Esophagus (tissue), 2 donors: Measurements from ENCODE around the gene FBLN1. TPM values are rescaled to one million over a fixed set of nuclear protein-coding genes. Genes with fewer than 3 reads are reported as not detected.
A peak's percentile ranks its signal among the peaks of the same experiment; 100 is the strongest.

ENCODE experiments used
- H3K27ac ChIP-seq, 2 donors: one replicate each; pipeline ENCODE4 v1.5.1; 2013; ENCODE audit warnings: low read depth in 2 of 2, mild to moderate bottlenecking in 2 of 2, inconsistent platforms in 1 of 2, low read length in 1 of 2, moderate library complexity in 1 of 2
- H3K27me3 ChIP-seq, 2 donors: one replicate each; pipeline ENCODE4 v1.6.1; 2013; ENCODE audit warnings: low read length in 2 of 2, control low read depth in 1 of 2, mild to moderate bottlenecking in 1 of 2; ENCODE audit not compliant: insufficient read depth in 2 of 2, control insufficient read depth in 1 of 2
- H3K36me3 ChIP-seq, 2 donors: one replicate each; pipeline ENCODE4 v1.6.1; 2013; ENCODE audit warnings: low read length in 1 of 2; ENCODE audit not compliant: control insufficient read depth in 2 of 2, insufficient read depth in 2 of 2
- H3K4me1 ChIP-seq, 2 donors: one replicate each; pipeline ENCODE4 v1.6.1; 2013; ENCODE audit warnings: low read length in 1 of 2; ENCODE audit not compliant: control insufficient read depth in 2 of 2, insufficient read depth in 2 of 2
- H3K4me3 ChIP-seq, 2 donors: one replicate each; pipeline ENCODE4 v1.5.1; 2013; ENCODE audit warnings: low read length in 2 of 2, mild to moderate bottlenecking in 2 of 2, low read depth in 1 of 2, moderate library complexity in 1 of 2
- H3K9me3 ChIP-seq, 2 donors: one replicate each; pipeline ENCODE4 v1.6.1; 2013; ENCODE audit warnings: mild to moderate bottlenecking in 2 of 2, low read depth in 1 of 2, low read length in 1 of 2, moderate library complexity in 1 of 2; ENCODE audit not compliant: control insufficient read depth in 2 of 2, insufficient read depth in 1 of 2
- WGBS, 2 donors: extraction: QIAGEN DNeasy Blood & Tissue Kit; methylation state at CpG; one replicate each; pipeline ENCODE4 v1.1.7; 2013; 5-methylcytosine and 5-hydroxymethylcytosine counted together
- polyA plus RNA-seq, 2 donors: library from polyadenylated mRNA; stranded (reverse); fragments of 200-250 nt; gene quantifications; one replicate each; pipeline ENCODE4 v1.2.3, GENCODE V29; 2013
- donor health status: healthy with polysubstance abuse.
- donor health status: Bipolar disorder and iron deficiency.

FBLN1 gene
- polyA plus RNA-seq, 2 donors = 18.8 to 50.3 TPM

DNA sequence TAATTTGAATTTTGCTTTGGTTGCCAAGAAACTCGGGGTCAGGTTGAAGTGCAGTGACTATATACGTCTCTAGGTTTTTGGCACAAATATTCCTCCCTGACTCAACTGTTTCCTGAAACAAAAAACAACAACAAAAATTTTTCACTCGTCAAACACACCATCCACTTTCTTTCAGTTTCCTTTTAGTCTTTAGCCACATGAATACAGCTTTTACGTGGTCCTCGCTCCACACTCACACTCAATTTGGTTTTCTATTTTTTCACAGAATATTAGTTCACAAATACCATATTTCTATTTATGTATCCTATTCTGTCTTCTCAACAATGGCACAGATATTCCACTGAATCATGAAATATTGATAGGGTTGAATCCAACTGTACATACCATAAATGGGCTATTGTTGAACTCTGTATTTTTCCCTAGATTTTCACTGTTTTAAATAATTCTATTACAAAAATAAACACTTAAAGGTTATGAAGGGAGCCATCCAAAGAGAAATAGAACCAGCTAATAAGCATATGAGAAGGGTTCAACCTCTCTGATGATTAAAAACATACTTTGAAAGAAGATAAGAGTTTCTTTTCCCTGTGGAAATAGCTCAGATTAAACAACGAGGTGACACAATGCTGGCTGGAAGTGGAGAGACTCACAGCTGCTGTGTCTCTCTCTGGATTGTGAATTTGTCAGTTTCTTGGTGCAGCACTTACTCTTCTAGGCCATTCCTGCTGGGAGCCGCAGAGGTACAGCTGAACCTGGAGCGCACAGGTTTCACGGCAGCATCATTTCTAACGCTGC lies 5.1 kb upstream of the FBLN1 start:
- H3K27ac ChIP-seq = no peak overlapping the region
- H3K4me3 ChIP-seq = no peak overlapping the region
- no peaks in the 10 kb centered on the region for H3K36me3 ChIP-seq
- peaks cover 2 to 6% of the 10 kb centered on the region in 2 donors for H3K4me1 ChIP-seq
- H3K27me3 ChIP-seq = no peaks in the 10 kb centered on the region
- WGBS, 2 donors = 56 to 63% methylated on average over 10 of the region's 10 CpGs
- peaks cover 0 to 2% of the 10 kb centered on the region in 2 donors for H3K9me3 ChIP-seq

DNA sequence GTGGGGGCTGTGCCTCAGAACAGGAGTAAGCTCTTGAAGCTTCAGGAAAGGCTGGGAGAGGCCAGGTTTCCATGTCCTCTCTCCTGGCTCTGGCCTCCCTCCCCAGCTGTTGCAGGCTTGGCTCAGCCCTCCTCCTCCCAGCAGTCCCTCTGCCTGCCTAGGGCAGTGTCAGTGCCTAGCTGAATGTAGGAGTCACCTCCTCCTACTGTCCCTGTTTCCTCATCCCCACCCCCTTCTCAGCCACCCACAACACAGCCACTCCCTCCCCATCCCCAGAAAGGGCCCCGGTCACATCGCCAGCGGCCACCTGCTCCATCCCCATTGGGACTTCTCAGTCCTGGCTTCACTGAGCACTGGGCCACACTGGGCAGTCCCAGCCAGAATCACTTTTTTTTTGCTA lies 2.9 kb upstream of the FBLN1 start:
- 92 to 95% methylated on average over 3 of the region's 3 CpGs for WGBS, 2 donors
- Histone ChIP-seq H3K9me3 (peaks cover 0 to 2% of the 10 kb centered on the region in 2 donors), H3K27me3 (no peaks in the 10 kb centered on the region), H3K4me1 (peaks cover 7 to 12% of the 10 kb centered on the region in 2 donors), H3K36me3 (no peaks in the 10 kb centered on the region), H3K27ac (no peak overlapping the region), H3K4me3 (no peak overlapping the region)

DNA sequence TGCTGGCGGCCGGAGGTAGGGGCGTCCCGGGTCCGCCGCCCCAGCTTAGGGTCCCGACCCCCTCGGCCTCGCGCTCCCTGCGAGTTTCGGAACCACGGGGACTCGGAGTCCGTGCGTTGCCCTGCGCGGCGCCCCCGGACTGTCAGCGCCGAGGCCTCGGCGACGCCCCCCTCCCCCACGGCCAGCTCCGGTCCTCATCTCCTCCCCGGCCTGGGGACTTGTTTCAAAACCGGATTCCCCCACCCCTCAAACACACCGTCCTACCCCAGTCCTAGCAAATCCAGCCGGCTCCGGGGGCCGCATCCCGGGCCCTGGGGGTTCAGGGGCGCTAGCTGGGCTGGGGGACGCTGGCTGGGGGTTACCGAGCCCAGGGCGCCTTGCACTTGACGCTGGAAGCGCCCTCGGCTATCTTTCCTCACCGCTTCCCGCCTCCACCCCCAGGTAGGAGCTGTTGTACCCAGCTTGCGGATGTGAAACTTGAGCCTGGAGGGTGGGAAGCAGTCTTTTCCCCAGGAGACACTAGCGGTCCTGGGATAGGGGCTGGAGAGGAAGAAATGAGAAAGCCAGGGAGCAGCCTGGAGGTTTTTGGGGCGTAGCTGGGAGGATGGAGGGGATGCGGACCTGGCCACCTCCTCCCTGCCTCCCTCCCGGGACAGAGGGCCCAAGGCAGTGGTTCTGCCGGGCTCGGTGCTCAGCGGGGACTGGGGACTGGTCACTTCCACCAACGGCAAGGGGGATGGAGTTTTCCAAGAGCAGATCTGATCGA lies 550 bp downstream of the FBLN1 start:
- no peaks in the 10 kb centered on the region for H3K36me3 ChIP-seq
- H3K27ac ChIP-seq = peak overlapping the region; percentile 77 to 80
- peaks cover 0 to 2% of the 10 kb centered on the region in 2 donors for H3K9me3 ChIP-seq
- peaks cover 12% of the 10 kb centered on the region in 2 donors for H3K4me1 ChIP-seq
- peak overlapping the region; percentile 59 to 63 for H3K4me3 ChIP-seq
- WGBS, 2 donors = 10 to 15% methylated on average over 47 to 53 of the region's 53 CpGs
- no peaks in the 10 kb centered on the region for H3K27me3 ChIP-seq

DNA sequence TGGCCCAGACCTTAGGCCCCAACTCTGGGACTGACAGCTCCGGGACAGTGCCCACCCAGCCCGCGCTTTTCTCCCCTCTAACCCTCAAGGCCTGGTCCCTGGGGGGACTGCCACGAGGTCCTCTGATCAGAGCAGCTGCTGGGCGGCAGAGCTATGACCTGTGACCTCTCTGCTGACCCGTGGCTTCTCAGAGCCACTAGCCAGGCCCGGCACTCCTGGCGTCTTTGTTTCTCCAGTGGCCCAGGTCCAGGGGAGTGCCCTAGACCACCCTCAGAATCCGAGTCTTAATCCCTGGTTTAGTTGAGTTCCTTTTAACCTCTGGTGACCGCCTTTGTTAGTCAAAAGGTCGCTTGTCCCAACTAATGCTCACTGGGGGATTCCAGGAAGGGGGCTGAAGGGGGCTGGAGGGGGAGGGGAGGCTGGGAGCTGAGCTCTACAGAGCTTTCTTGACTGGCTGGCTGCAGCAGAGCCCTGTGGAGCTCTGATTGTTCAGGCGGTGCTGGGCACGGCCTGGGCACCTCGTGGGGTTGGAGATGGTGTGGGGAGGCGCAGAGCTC lies 1.2 kb downstream of the FBLN1 start:
- Histone ChIP-seq H3K36me3 (no peaks in the 10 kb centered on the region), H3K4me3 (peak overlapping the region; percentile 59 to 63), H3K27ac (peak overlapping the region; percentile 77 to 80), H3K4me1 (peaks cover 12% of the 10 kb centered on the region in 2 donors), H3K27me3 (no peaks in the 10 kb centered on the region), H3K9me3 (peaks cover 0 to 2% of the 10 kb centered on the region in 2 donors)
- 26 to 43% methylated on average over 15 of the region's 15 CpGs for WGBS, 2 donors

DNA sequence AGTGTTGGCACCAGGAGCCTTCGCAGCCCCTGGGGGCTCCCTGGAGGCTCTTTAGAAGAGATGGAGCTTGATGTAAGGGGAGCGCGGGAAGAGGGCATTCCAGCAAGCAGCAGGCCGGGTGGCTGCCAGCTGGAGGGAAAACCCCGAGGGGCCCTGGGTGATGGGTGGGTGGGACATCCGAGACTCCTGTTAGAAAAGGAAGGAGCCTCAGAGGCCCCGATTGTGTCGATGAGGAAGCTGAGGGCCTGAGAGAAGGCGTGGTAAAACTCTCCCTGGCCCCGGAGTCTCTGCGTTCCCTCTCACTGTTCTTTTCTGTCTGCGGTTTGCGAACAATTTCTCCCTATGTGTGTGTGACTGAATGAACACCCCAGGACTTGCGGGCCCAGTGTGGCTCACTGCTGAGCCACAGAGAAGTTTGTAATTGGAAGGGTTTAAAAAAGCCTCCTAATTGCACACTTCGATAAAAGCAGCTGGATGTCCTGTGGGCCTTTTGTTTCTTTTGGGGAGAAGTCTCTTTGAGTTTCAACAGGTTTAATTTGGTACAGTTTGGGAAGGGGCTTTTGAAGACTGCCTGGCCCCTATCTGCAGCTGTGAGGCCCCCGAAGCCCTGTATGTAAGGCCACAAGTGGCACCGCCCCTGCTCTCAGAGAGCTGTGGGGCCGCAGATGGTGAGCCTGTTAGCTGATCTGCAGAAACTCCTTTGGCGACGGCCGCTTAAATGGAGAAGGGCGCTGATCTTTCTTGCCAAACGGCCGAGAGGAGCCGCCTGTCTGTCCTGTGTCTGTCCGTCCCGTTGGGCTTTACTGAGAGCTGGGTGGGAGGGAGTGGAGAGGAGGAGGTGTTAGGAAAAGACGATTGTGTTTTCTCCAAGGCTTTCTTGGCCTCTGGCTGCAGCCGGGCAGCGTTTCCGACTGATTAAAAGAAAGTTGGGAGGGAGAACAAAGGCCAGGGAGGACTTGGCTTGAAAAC lies 2.0 kb downstream of the FBLN1 start:
- H3K36me3 ChIP-seq = no peaks in the 10 kb centered on the region
- no peaks in the 10 kb centered on the region for H3K27me3 ChIP-seq
- H3K27ac ChIP-seq = peak overlapping the region; percentile 69 to 80
- H3K4me3 ChIP-seq = peak overlapping the region; percentile 28 to 63
- H3K4me1 ChIP-seq = peaks cover 11 to 12% of the 10 kb centered on the region in 2 donors
- WGBS, 2 donors = 16 to 27% methylated on average over 31 of the region's 31 CpGs
- H3K9me3 ChIP-seq = no peaks in the 10 kb centered on the region

DNA sequence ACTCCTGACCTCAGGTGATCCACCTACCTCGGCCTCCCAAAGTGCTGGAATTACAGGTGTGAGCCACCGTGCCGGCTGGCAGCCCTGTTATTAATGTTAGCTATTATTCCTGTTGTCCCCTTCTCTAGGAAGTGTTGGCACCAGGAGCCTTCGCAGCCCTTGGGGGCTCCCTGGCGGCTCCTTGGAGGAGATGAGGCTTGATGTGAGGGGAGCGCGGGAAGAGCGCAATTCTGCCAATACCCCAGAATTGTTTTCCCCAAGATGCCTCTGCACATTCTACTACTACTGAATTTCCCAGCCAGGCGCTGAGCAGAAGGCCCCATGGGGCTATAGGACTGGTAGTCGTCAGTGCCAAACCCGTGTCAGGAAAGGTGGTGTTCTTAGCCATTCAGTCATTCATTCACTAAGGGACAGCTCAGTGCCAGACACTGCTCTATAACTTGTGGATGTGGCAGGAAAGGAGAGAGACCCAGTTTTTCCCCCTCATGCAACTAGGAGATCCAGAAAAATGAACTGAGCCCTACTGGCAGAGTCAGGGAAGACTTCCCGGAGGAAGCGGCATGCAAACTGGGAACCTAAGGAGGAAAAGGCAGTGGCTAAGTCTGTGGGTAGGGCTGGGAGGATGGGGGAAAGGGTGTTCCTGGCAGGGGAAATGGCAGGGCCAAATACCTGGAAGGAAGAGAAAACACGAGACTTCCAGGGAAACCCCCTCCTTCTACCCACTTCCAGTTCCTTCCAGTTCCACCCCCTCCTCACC lies 3.5 kb downstream of the FBLN1 start:
- Histone ChIP-seq H3K4me3 (no peak overlapping the region), H3K36me3 (no peaks in the 10 kb centered on the region), H3K27ac (peak overlapping the region; percentile 13 to 40), H3K27me3 (no peaks in the 10 kb centered on the region), H3K9me3 (no peaks in the 10 kb centered on the region), H3K4me1 (peaks cover 8 to 12% of the 10 kb centered on the region in 2 donors)
- WGBS, 2 donors = 83% methylated on average over 14 of the region's 14 CpGs

DNA sequence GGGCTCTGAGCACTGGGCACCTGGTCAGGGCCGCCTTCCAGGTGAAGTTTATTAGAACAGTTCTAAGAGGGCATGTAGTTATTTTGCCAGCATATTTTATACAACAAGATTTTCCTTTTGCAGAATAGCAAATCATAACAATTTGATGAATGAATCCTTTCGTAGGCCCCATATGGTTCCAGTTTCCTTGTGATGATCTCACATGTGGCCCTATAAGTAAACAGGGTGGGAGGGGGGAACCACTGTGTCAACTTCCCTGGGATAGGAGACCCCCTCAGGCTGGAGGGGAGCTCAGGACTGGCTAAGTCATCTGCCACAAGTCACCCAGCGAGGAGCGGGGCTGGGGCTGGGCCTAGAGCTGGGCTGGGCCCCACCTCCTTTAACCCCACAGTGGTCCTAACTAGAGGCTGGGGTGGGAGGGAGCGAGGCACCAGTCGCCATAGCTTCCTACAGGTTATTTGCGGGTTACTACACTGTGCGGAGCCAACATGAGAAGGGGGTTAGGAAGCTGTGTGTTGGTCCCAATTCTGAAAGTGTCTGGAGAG lies 4.2 kb downstream of the FBLN1 start:
- H3K9me3 ChIP-seq = no peaks in the 10 kb centered on the region
- peak overlapping the region; percentile 38 to 40 for H3K27ac ChIP-seq
- H3K36me3 ChIP-seq = no peaks in the 10 kb centered on the region
- no peaks in the 10 kb centered on the region for H3K27me3 ChIP-seq
- WGBS, 2 donors = 63 to 71% methylated on average over 8 of the region's 8 CpGs
- no peak overlapping the region for H3K4me3 ChIP-seq
- H3K4me1 ChIP-seq = peaks cover 9 to 12% of the 10 kb centered on the region in 2 donors

DNA sequence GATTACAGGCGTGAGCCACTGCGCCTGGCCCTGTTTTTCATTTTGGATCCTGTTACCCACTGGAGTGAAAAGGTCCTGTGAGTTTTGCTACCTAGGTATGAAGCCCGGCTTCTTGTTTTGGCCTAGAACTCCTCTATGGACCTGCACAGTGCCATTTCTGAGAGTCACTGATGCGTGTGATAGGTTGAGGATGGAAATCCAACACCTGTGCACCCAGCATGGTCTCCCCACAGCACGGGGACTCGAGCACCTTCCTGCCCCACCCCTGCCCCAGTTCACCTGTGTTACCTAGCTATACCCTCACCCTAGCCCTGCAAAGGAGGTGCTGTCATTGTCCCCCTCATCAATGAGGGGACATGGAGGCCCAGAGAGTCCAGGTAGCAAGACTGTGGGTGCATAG lies 5.1 kb downstream of the FBLN1 start:
- Histone ChIP-seq H3K4me3 (no peak overlapping the region), H3K9me3 (no peaks in the 10 kb centered on the region), H3K27ac (no peak overlapping the region), H3K36me3 (no peaks in the 10 kb centered on the region), H3K4me1 (peaks cover 10 to 12% of the 10 kb centered on the region in 2 donors), H3K27me3 (no peaks in the 10 kb centered on the region)
- WGBS, 2 donors = 87% methylated on average over 6 of the region's 6 CpGs
